Mesodermal cell (in vitro differentiated cells): ENCODE measurements around the gene CACNA2D2.
A peak's percentile ranks its signal among the peaks of the same experiment; 100 is the strongest.

Source experiments
- H3K27ac ChIP-seq: 2 replicates; pipeline ENCODE4 v1.7.0; 2013; ENCODE audit warnings: mild to moderate bottlenecking, low read depth, low read length, moderate library complexity; ENCODE audit not compliant: severe bottlenecking
- H3K36me3 ChIP-seq: 2 replicates; pipeline ENCODE4 v1.7.1; 2013; ENCODE audit warnings: mild to moderate bottlenecking, low read length, moderate library complexity; ENCODE audit not compliant: control insufficient read depth, insufficient read depth
- H3K4me1 ChIP-seq: one replicate; pipeline ENCODE4 v1.7.1; 2013; ENCODE audit warnings: mild to moderate bottlenecking, low read length; ENCODE audit not compliant: insufficient read depth, control insufficient read depth, poor library complexity, severe bottlenecking
- H3K4me3 ChIP-seq: 2 replicates; pipeline ENCODE4 v1.7.0; 2013; ENCODE audit warnings: low read length, control low read depth, mild to moderate bottlenecking; ENCODE audit not compliant: insufficient read depth, poor library complexity, severe bottlenecking; ENCODE audit errors: extremely low read depth
- H3K9me3 ChIP-seq: 2 replicates; pipeline ENCODE4 v1.7.1; 2013; ENCODE audit warnings: mild to moderate bottlenecking, low read length, moderate library complexity; ENCODE audit not compliant: control insufficient read depth
- WGBS, 2 experiments: methylation state at CpG; one replicate each; pipeline ENCODE4 v1.1.5; 2013; ENCODE audit warnings: missing lambda C conversion rate in 2 of 2; ENCODE audit not compliant: insufficient coverage in 2 of 2; 5-methylcytosine and 5-hydroxymethylcytosine counted together

CACNA2D2 gene

DNA sequence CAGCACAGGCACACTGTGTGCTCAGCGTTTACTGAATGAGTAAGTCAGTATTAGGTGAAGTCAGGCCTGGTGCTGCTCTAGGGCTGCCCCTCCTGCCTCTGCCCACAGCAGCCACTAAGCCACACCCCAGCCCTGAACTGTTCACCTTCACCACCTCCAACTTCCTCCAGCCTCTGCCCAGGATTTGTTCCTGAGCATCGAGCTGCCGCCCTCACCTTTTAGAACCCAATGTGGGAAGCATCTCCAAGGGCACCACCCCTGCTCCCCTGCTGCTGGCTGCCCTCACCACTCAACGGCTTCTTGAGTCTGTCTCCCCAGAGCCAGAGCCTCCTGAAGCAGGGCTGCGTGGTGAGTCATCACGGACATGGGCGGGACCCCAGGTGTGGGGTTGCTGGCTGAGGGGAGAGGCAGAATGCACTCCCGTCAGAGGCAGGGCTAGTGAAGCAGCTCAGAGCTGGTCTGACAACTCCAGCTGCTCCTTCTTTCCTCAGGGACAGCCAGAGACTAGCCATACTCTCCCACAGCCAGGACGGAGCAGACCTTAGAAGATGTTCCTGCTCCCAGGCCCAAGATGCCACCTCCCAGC lies 186.7 kb downstream of the CACNA2D2 start:
- H3K4me1 ChIP-seq: peaks cover 31% of the 10 kb centered on the region
- H3K4me3 ChIP-seq: no peak overlapping the region
- peaks cover 61% of the 10 kb centered on the region for H3K36me3 ChIP-seq
- H3K9me3 ChIP-seq: peaks cover 4% of the 10 kb centered on the region
- WGBS, 2 experiments: 84 to 92% methylated on average over 5 to 8 of the region's 9 CpGs
- H3K27ac ChIP-seq: peak overlapping the region; percentile 2

- H3K9me3 ChIP-seq: peaks cover 8% of the 10 kb centered on the region
- peaks cover 24% of the 10 kb centered on the region for H3K4me1 ChIP-seq
- H3K4me3 ChIP-seq: no peak overlapping the region
- peaks cover 55% of the 10 kb centered on the region for H3K36me3 ChIP-seq
- WGBS, 2 experiments: 93 to 100% methylated on average over 1 to 3 of the region's 4 CpGs
- no peak overlapping the region for H3K27ac ChIP-seq
These were observed 188.6 kb downstream of the CACNA2D2 start for GRCh38 chr3:50314816-50315215.

- Histone ChIP-seq H3K4me1 (peaks cover 22% of the 10 kb centered on the region), H3K36me3 (peaks cover 50% of the 10 kb centered on the region), H3K27ac (no peak overlapping the region), H3K9me3 (peaks cover 13% of the 10 kb centered on the region), H3K4me3 (no peak overlapping the region)
- 98 to 100% methylated on average over 2 to 3 of the region's 3 CpGs for WGBS, 2 experiments
These were observed 189.1 kb downstream of the CACNA2D2 start for GRCh38 chr3:50314342-50314741.
